Measurements from ENCODE around the gene MINDY4. TPM values are rescaled to one million over a fixed set of nuclear protein-coding genes. Genes with fewer than 3 reads are reported as not detected.

The MINDY4 gene
- total RNA-seq, 1 experiment from 2014 or later, result 1.5 TPM

GRCh38 chr7:30846378-30846777 is 75.2 kb downstream of the MINDY4 start:
- Histone ChIP-seq H3K36me3 (ENCODE audit: insufficient read depth, low read length) (no peaks in the 10 kb centered on the region), H3K4me3 (ENCODE audit: low read length) (no peak overlapping the region), H3K9ac (ENCODE audit: low read length) (no peak overlapping the region), H3K9me2 (replicated peaks; ENCODE audit: insufficient read depth, low read length) (no peaks in the 10 kb centered on the region), H3K27me3 (ENCODE audit: low read length) (no peaks in the 10 kb centered on the region), H3K4me2 (ENCODE audit: low read depth, low read length, poor library complexity, severe bottlenecking) (no peak overlapping the region), H2AFZ (ENCODE audit: low read length) (no peak overlapping the region), H4K20me1 (ENCODE audit: insufficient read depth, low read depth, low read length) (no peaks in the 10 kb centered on the region; the same call in 1 of the 2 replicates), H3K27ac (ENCODE audit: low read length) (no peak overlapping the region), H3K9me3 (ENCODE audit: low read length) (no peaks in the 10 kb centered on the region), H3K79me2 (ENCODE audit: low read length) (no peaks in the 10 kb centered on the region), H3K4me1 (ENCODE audit: low read length) (peaks cover 17% of the 10 kb centered on the region)
- DNase-seq, result no peak

GRCh38 chr7:30848121-30848855 is 77.1 kb downstream of the MINDY4 start:
- H3K9me2 ChIP-seq (replicated peaks; ENCODE audit: insufficient read depth, low read length), result no peaks in the 10 kb centered on the region
- H2AFZ ChIP-seq (ENCODE audit: low read length), result no peak overlapping the region
- no peak overlapping the region for H3K27ac ChIP-seq (ENCODE audit: low read length)
- no peaks in the 10 kb centered on the region for H3K36me3 ChIP-seq (ENCODE audit: insufficient read depth, low read length)
- H3K4me2 ChIP-seq (ENCODE audit: low read depth, low read length, poor library complexity, severe bottlenecking), result no peak overlapping the region
- H3K9ac ChIP-seq (ENCODE audit: low read length), result no peak overlapping the region
- peaks cover 10% of the 10 kb centered on the region for H3K4me1 ChIP-seq (ENCODE audit: low read length)
- H4K20me1 ChIP-seq (ENCODE audit: insufficient read depth, low read depth, low read length), result no peaks in the 10 kb centered on the region; the same call in 1 of the 2 replicates
- DNase-seq, result no peak
- no peak overlapping the region for H3K4me3 ChIP-seq (ENCODE audit: low read length)
- H3K27me3 ChIP-seq (ENCODE audit: low read length), result no peaks in the 10 kb centered on the region
- H3K9me3 ChIP-seq (ENCODE audit: low read length), result no peaks in the 10 kb centered on the region
- no peaks in the 10 kb centered on the region for H3K79me2 ChIP-seq (ENCODE audit: low read length)

- Histone ChIP-seq H3K27me3 (ENCODE audit: low read length) (no peaks in the 10 kb centered on the region), H3K36me3 (ENCODE audit: insufficient read depth, low read length) (no peaks in the 10 kb centered on the region), H4K20me1 (ENCODE audit: insufficient read depth, low read depth, low read length) (no peaks in the 10 kb centered on the region; the same call in 1 of the 2 replicates), H3K9me3 (ENCODE audit: low read length) (no peaks in the 10 kb centered on the region), H3K9ac (ENCODE audit: low read length) (no peak overlapping the region), H3K4me1 (ENCODE audit: low read length) (no peaks in the 10 kb centered on the region), H3K4me3 (ENCODE audit: low read length) (no peak overlapping the region), H3K27ac (ENCODE audit: low read length) (no peak overlapping the region), H3K4me2 (ENCODE audit: low read depth, low read length, poor library complexity, severe bottlenecking) (no peak overlapping the region), H2AFZ (ENCODE audit: low read length) (no peak overlapping the region), H3K79me2 (ENCODE audit: low read length) (no peaks in the 10 kb centered on the region), H3K9me2 (replicated peaks; ENCODE audit: insufficient read depth, low read length) (no peaks in the 10 kb centered on the region)
- no peak for DNase-seq
These were observed 78.3 kb downstream of the MINDY4 start for GRCh38 chr7:30849565-30849964.

- Histone ChIP-seq H3K27ac (ENCODE audit: low read length) (no peak overlapping the region), H4K20me1 (ENCODE audit: insufficient read depth, low read depth, low read length) (no peaks in the 10 kb centered on the region; the same call in 1 of the 2 replicates), H3K9me2 (replicated peaks; ENCODE audit: insufficient read depth, low read length) (no peaks in the 10 kb centered on the region), H3K27me3 (ENCODE audit: low read length) (no peaks in the 10 kb centered on the region), H3K36me3 (ENCODE audit: insufficient read depth, low read length) (no peaks in the 10 kb centered on the region), H3K4me2 (ENCODE audit: low read depth, low read length, poor library complexity, severe bottlenecking) (no peak overlapping the region), H3K79me2 (ENCODE audit: low read length) (no peaks in the 10 kb centered on the region), H3K4me3 (ENCODE audit: low read length) (no peak overlapping the region), H3K9me3 (ENCODE audit: low read length) (no peaks in the 10 kb centered on the region), H2AFZ (ENCODE audit: low read length) (no peak overlapping the region), H3K4me1 (ENCODE audit: low read length) (no peaks in the 10 kb centered on the region), H3K9ac (ENCODE audit: low read length) (no peak overlapping the region)
- no peak for DNase-seq
These were observed 79.2 kb downstream of the MINDY4 start for GRCh38 chr7:30850426-30850825.

GRCh38 chr7:30851651-30852307 is 80.6 kb downstream of the MINDY4 start:
- Histone ChIP-seq H3K9ac (ENCODE audit: low read length) (no peak overlapping the region), H2AFZ (ENCODE audit: low read length) (no peak overlapping the region), H3K36me3 (ENCODE audit: insufficient read depth, low read length) (no peaks in the 10 kb centered on the region), H3K79me2 (ENCODE audit: low read length) (no peaks in the 10 kb centered on the region), H4K20me1 (ENCODE audit: insufficient read depth, low read depth, low read length) (no peaks in the 10 kb centered on the region; the same call in 1 of the 2 replicates), H3K9me3 (ENCODE audit: low read length) (no peaks in the 10 kb centered on the region), H3K9me2 (replicated peaks; ENCODE audit: insufficient read depth, low read length) (no peaks in the 10 kb centered on the region), H3K4me2 (ENCODE audit: low read depth, low read length, poor library complexity, severe bottlenecking) (no peak overlapping the region), H3K4me1 (ENCODE audit: low read length) (no peaks in the 10 kb centered on the region), H3K27me3 (ENCODE audit: low read length) (no peaks in the 10 kb centered on the region), H3K4me3 (ENCODE audit: low read length) (no peak overlapping the region), H3K27ac (ENCODE audit: low read length) (no peak overlapping the region)
- no peak for DNase-seq

GRCh38 chr7:30852308-30852684 is 81.1 kb downstream of the MINDY4 start:
- H3K79me2 ChIP-seq (ENCODE audit: low read length), result no peaks in the 10 kb centered on the region
- H2AFZ ChIP-seq (ENCODE audit: low read length), result no peak overlapping the region
- H3K27ac ChIP-seq (ENCODE audit: low read length), result no peak overlapping the region
- no peaks in the 10 kb centered on the region for H3K4me1 ChIP-seq (ENCODE audit: low read length)
- no peaks in the 10 kb centered on the region for H3K9me2 ChIP-seq (replicated peaks; ENCODE audit: insufficient read depth, low read length)
- H3K36me3 ChIP-seq (ENCODE audit: insufficient read depth, low read length), result no peaks in the 10 kb centered on the region
- DNase-seq, result no peak
- no peak overlapping the region for H3K4me3 ChIP-seq (ENCODE audit: low read length)
- H3K9ac ChIP-seq (ENCODE audit: low read length), result no peak overlapping the region
- H4K20me1 ChIP-seq (ENCODE audit: insufficient read depth, low read depth, low read length), result no peaks in the 10 kb centered on the region; the same call in 1 of the 2 replicates
- no peaks in the 10 kb centered on the region for H3K27me3 ChIP-seq (ENCODE audit: low read length)
- no peaks in the 10 kb centered on the region for H3K9me3 ChIP-seq (ENCODE audit: low read length)
- no peak overlapping the region for H3K4me2 ChIP-seq (ENCODE audit: low read depth, low read length, poor library complexity, severe bottlenecking)

- Histone ChIP-seq H3K4me1 (ENCODE audit: low read length) (no peaks in the 10 kb centered on the region), H3K36me3 (ENCODE audit: insufficient read depth, low read length) (no peaks in the 10 kb centered on the region), H3K4me3 (ENCODE audit: low read length) (no peak overlapping the region), H3K27me3 (ENCODE audit: low read length) (no peaks in the 10 kb centered on the region), H3K79me2 (ENCODE audit: low read length) (no peaks in the 10 kb centered on the region), H4K20me1 (ENCODE audit: insufficient read depth, low read depth, low read length) (no peaks in the 10 kb centered on the region; the same call in 1 of the 2 replicates), H3K9me2 (replicated peaks; ENCODE audit: insufficient read depth, low read length) (no peaks in the 10 kb centered on the region), H2AFZ (ENCODE audit: low read length) (no peak overlapping the region), H3K9me3 (ENCODE audit: low read length) (no peaks in the 10 kb centered on the region), H3K9ac (ENCODE audit: low read length) (no peak overlapping the region), H3K4me2 (ENCODE audit: low read depth, low read length, poor library complexity, severe bottlenecking) (no peak overlapping the region), H3K27ac (ENCODE audit: low read length) (no peak overlapping the region)
- DNase-seq, result no peak
These were observed 81.6 kb downstream of the MINDY4 start for GRCh38 chr7:30852744-30853288.

- Histone ChIP-seq H3K27me3 (ENCODE audit: low read length) (no peaks in the 10 kb centered on the region), H3K4me3 (ENCODE audit: low read length) (no peak overlapping the region), H3K36me3 (ENCODE audit: insufficient read depth, low read length) (no peaks in the 10 kb centered on the region), H3K4me1 (ENCODE audit: low read length) (no peaks in the 10 kb centered on the region), H3K27ac (ENCODE audit: low read length) (no peak overlapping the region), H3K9me3 (ENCODE audit: low read length) (no peaks in the 10 kb centered on the region), H3K9me2 (replicated peaks; ENCODE audit: insufficient read depth, low read length) (no peaks in the 10 kb centered on the region), H3K79me2 (ENCODE audit: low read length) (no peaks in the 10 kb centered on the region), H4K20me1 (ENCODE audit: insufficient read depth, low read depth, low read length) (no peaks in the 10 kb centered on the region), H2AFZ (ENCODE audit: low read length) (no peak overlapping the region), H3K4me2 (ENCODE audit: low read depth, low read length, poor library complexity, severe bottlenecking) (no peak overlapping the region), H3K9ac (ENCODE audit: low read length) (no peak overlapping the region)
- no peak for DNase-seq
These were observed 82.4 kb downstream of the MINDY4 start for GRCh38 chr7:30853576-30853975.

Data from Karpas-422 (cell line).